Measurements from ENCODE around the gene SH2B3.
A peak's percentile ranks its signal among the peaks of the same experiment; 100 is the strongest.

The SH2B3 gene

DNA sequence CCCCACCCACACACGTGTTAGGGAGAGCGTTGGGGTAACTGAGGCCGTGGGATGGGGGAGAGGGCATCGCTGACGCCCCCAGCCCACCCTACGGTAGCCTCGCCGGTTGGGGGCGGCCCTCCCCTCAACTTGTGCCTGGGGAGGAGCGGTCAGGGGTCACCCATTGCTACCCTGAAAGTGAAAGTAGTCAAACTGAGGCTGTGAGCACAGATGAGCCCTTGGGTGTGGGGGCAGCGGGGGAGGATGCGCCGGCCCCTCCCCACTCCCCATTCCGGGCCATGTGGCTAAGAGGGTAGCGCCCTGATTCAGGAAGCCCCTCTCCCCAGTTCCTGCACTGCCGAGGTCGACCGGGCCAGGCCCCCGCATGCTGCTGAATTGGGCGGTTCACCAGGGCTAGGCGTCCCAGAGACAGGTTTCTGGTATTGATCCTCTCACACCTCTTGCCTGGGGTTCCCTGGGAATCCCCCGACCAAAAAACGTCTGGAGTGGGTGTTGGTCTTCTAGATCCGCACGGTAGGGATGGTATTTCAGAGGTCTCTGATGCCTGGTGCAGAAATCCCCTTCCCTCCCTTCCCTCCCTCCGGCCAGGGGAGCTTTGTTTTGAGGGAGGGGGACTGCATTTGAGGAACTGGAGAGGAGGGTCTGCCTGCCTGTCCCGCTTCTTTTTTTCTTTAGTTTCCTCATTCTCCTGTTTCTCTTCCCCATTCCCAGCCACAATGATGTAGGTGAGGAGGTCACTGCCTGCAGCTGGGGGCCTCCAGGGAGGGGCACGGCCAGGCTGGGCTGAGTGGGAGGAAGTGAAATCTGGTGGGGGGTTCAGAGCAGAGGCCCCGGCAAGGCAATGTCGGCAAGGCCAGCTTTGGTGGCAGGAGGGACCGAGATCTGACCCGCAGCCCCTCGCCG, 1.0 kb downstream of the SH2B3 start:
- peaks cover 2% of the 10 kb centered on the region for H3K36me3 ChIP-seq (replicated peaks)
- peak overlapping the region; percentile 64 for H3K27ac ChIP-seq
- H3K4me3 ChIP-seq (ENCODE audit: low read depth, low read length): peak overlapping the region; percentile 91
- DNase-seq: no peak
- in situ Hi-C loops (cut with HindIII; ENCODE audit: low pct_ligation_motif_present, low sequenced_read_pairs): no loop called here
- TF ChIP-seq, protein P1, sequence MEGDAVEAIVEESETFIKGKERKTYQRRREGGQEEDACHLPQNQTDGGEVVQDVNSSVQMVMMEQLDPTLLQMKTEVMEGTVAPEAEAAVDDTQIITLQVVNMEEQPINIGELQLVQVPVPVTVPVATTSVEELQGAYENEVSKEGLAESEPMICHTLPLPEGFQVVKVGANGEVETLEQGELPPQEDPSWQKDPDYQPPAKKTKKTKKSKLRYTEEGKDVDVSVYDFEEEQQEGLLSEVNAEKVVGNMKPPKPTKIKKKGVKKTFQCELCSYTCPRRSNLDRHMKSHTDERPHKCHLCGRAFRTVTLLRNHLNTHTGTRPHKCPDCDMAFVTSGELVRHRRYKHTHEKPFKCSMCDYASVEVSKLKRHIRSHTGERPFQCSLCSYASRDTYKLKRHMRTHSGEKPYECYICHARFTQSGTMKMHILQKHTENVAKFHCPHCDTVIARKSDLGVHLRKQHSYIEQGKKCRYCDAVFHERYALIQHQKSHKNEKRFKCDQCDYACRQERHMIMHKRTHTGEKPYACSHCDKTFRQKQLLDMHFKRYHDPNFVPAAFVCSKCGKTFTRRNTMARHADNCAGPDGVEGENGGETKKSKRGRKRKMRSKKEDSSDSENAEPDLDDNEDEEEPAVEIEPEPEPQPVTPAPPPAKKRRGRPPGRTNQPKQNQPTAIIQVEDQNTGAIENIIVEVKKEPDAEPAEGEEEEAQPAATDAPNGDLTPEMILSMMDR (IDR thresholded peaks at IDR 0.05; ENCODE audit: low read depth, low read length, missing control alignments): no peak
- H3K27me3 ChIP-seq (replicated peaks): no peaks in the 10 kb centered on the region

DNA sequence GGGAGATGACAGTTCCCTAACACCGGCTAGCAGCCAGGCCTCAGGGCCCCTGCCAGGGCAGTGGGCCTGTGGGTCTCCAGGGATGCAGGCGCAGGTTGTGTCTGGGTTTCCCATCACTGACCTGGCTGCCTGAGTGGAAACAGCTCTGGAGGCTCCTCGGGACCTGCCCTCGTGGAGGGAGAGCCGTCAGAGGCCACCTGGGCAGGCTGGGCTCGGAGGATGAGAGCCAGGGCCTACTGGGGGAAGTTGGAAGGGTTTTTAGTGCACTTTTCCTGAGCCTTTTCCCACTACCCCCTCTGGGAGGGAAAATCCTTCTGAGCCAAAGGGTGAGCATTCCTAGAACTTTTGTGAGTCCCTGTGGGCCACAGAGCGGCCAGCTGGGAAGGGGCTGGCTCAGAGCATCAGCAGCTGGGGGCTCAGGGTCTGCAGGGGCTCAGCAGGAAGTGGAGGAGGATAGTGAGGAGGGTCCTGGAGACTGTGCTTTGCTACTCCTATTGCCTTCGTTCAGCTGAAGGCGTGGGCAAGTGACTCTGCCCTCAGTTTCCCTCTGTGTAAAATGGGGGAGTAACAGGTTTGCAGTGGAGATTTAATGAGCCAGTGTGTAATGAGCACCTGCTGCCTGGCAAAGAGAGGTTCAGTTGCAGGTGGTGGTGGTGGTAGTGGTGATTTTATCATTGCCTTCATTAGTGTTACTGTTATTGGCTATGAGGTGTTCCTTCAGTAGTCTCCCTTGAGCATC, 1.8 kb downstream of the SH2B3 start:
- Histone ChIP-seq H3K36me3 (replicated peaks) (peaks cover 2% of the 10 kb centered on the region), H3K27me3 (replicated peaks) (no peaks in the 10 kb centered on the region), H3K27ac (peak overlapping the region; percentile 46), H3K4me3 (ENCODE audit: low read depth, low read length) (peak overlapping the region; percentile 91)
- in situ Hi-C loops (cut with HindIII; ENCODE audit: low pct_ligation_motif_present, low sequenced_read_pairs): no loop called here
- DNase-seq: no peak
- TF ChIP-seq, protein P1 (IDR thresholded peaks at IDR 0.05; ENCODE audit: low read depth, low read length, missing control alignments): no peak

DNA sequence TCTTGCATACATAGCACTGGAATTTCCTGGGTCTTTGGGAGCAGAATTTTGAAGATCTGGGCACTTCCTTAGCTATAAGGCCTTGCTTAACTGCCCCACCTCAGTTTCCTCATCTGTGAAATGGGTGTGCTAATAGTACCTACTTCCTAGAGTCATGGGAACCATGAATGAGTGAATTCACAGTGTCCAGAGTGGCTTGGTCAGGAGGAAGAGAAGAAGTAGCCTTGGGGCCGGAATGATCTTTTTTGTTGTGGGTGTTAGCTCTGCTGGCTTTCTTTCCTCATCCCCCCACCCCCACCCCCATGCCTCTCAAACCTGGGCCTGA, 2.4 kb downstream of the SH2B3 start:
- Histone ChIP-seq H3K4me3 (ENCODE audit: low read depth, low read length) (peak overlapping the region; percentile 91), H3K36me3 (replicated peaks) (peaks cover 5% of the 10 kb centered on the region), H3K27me3 (replicated peaks) (no peaks in the 10 kb centered on the region), H3K27ac (no peak overlapping the region)
- in situ Hi-C loops (cut with HindIII; ENCODE audit: low pct_ligation_motif_present, low sequenced_read_pairs): no loop called here
- TF ChIP-seq, protein P1 (IDR thresholded peaks at IDR 0.05; ENCODE audit: low read depth, low read length, missing control alignments): no peak
- no peak for DNase-seq

DNA sequence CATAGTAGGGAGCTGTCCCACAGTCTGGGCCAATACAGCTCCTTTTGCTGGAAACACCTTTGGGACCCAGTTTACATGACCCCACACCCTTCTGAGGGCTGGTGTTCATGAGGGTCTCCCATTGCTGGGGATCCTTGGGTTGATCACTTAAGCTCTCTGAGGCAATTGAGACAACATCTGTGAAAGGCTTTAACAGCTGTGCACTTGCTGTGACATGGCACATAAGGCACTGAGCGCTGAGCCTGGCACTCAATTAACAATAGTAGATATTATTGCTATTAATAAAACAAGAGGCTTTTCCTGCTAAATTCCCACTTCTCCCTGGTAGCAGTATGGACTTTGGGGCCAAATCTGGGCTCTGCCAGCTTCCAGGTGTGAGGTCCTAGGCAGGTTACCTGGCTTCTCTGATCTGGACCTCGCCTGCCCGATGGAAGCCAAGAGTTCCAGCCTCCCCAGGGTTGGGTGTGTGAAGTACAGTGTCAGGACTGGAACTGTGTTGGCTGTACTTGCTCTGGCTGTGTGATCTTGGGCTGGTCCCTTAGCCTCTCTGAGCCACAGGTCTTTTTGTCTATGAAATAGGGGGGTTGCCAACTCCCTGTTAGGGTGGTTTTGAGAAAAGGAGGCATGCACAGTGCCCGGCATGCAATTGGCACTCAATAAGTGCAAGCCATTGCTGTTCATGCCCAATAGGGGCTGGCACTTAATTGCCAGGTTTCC, 3.1 kb downstream of the SH2B3 start:
- Histone ChIP-seq H3K4me3 (ENCODE audit: low read depth, low read length) (peak overlapping the region; percentile 91), H3K36me3 (replicated peaks) (peaks cover 7% of the 10 kb centered on the region), H3K27ac (peak overlapping the region; percentile 83), H3K27me3 (replicated peaks) (no peaks in the 10 kb centered on the region)
- TF ChIP-seq, protein P1 (IDR thresholded peaks at IDR 0.05; ENCODE audit: low read depth, low read length, missing control alignments): no peak
- in situ Hi-C loops (cut with HindIII; ENCODE audit: low pct_ligation_motif_present, low sequenced_read_pairs): no loop called here
- no peak for DNase-seq

DNA sequence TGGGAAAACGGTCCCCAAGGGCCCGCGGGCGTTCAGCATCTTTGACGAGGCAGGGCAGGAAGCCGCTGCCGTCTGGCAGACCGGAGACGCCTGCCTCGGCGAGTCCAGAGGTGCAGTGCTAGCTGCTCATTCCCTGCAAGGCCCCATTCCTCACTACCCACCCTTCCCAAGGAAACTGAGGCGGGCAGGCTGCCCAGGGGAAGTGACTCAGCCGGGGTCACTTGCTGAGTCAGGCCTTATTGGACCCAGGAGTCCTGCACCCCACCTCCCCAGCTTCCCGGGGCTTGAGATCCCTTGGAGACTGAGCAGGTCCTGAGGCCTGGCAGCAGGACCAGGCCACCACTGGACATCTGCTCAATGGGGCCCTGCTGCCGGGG, 3.7 kb downstream of the SH2B3 start:
- in situ Hi-C loops (cut with HindIII; ENCODE audit: low pct_ligation_motif_present, low sequenced_read_pairs): no loop called here
- H3K4me3 ChIP-seq (ENCODE audit: low read depth, low read length): peak overlapping the region; percentile 91
- peaks cover 7% of the 10 kb centered on the region for H3K36me3 ChIP-seq (replicated peaks)
- no peak for DNase-seq
- peak overlapping the region; percentile 83 for H3K27ac ChIP-seq
- no peaks in the 10 kb centered on the region for H3K27me3 ChIP-seq (replicated peaks)
- TF ChIP-seq, protein P1 (IDR thresholded peaks at IDR 0.05; ENCODE audit: low read depth, low read length, missing control alignments): no peak

Data from brain microvascular endothelial cell (primary cell).